NCI-H460 (cell line): ENCODE measurements around the gene EIF2AK2. TPM values are rescaled to one million over a fixed set of nuclear protein-coding genes. Genes with fewer than 3 reads are reported as not detected.
A peak's percentile ranks its signal among the peaks of the same experiment; 100 is the strongest.

Experiments used
- DNase-seq: peaks from one replicate; pipeline ENCODE4 v3.0.0-alpha.2; 2016; ENCODE audit warnings: low read depth; ENCODE audit errors: extremely low read depth
- total RNA-seq: library from RNA; depleted of rRNA; stranded (reverse); fragments of >200 nt; shearing (Covaris generic); gene quantifications from 2 replicates; pipeline ENCODE4 v1.2.3, GENCODE V29; 2014

Gene EIF2AK2
- total RNA-seq, 1 experiment from 2014 or later = 31.8 TPM

GRCh38 chr2:37173741-37174140 lies 17.0 kb upstream of the EIF2AK2 start:
- no peak for DNase-seq

GRCh38 chr2:37171624-37171950 lies 14.8 kb upstream of the EIF2AK2 start:
- no peak for DNase-seq

- peak; percentile 47 for DNase-seq
Observed at GRCh38 chr2:37168217-37168981, 11.6 kb upstream of the EIF2AK2 start.

- no peak for DNase-seq
Observed at GRCh38 chr2:37167636-37168180, 10.9 kb upstream of the EIF2AK2 start.

- DNase-seq = no peak
Observed at GRCh38 chr2:37164757-37165156, 8.0 kb upstream of the EIF2AK2 start.

GRCh38 chr2:37156071-37156856 lies 516 bp downstream of the EIF2AK2 start:
- DNase-seq = no peak

GRCh38 chr2:37154785-37155184 lies 2.0 kb downstream of the EIF2AK2 start:
- no peak for DNase-seq

GRCh38 chr2:37153224-37153623 lies 3.6 kb downstream of the EIF2AK2 start:
- DNase-seq = no peak

GRCh38 chr2:37149626-37150322 lies 7.0 kb downstream of the EIF2AK2 start:
- no peak for DNase-seq

GRCh38 chr2:37148325-37148724 lies 8.5 kb downstream of the EIF2AK2 start:
- no peak for DNase-seq

GRCh38 chr2:37146062-37146461 lies 10.7 kb downstream of the EIF2AK2 start:
- DNase-seq = no peak

GRCh38 chr2:37143974-37144373 lies 12.8 kb downstream of the EIF2AK2 start:
- no peak for DNase-seq

- DNase-seq = no peak
Observed at GRCh38 chr2:37142546-37142945, 14.2 kb downstream of the EIF2AK2 start.

- DNase-seq = no peak
Observed at GRCh38 chr2:37132914-37133313, 23.9 kb downstream of the EIF2AK2 start.

- no peak for DNase-seq
Observed at GRCh38 chr2:37125416-37125815, 31.4 kb downstream of the EIF2AK2 start.

GRCh38 chr2:37119157-37119556 lies 37.6 kb downstream of the EIF2AK2 start:
- no peak for DNase-seq

- no peak for DNase-seq
Observed at GRCh38 chr2:37117566-37117965, 39.2 kb downstream of the EIF2AK2 start.

- DNase-seq = no peak
Observed at GRCh38 chr2:37111958-37112357, 44.8 kb downstream of the EIF2AK2 start.

- DNase-seq = no peak
Observed at GRCh38 chr2:37110306-37111212, 46.2 kb downstream of the EIF2AK2 start.

GRCh38 chr2:37109523-37109922 lies 47.3 kb downstream of the EIF2AK2 start:
- DNase-seq = no peak
